ENCODE data around the gene GXYLT2. TPM values are rescaled to one million over a fixed set of nuclear protein-coding genes. Genes with fewer than 3 reads are reported as not detected.

GXYLT2 gene
- total and polyA plus RNA-seq, 3 donors from 2014 or later, result 9.7 to 27.8 (median 17.6) TPM

DNA sequence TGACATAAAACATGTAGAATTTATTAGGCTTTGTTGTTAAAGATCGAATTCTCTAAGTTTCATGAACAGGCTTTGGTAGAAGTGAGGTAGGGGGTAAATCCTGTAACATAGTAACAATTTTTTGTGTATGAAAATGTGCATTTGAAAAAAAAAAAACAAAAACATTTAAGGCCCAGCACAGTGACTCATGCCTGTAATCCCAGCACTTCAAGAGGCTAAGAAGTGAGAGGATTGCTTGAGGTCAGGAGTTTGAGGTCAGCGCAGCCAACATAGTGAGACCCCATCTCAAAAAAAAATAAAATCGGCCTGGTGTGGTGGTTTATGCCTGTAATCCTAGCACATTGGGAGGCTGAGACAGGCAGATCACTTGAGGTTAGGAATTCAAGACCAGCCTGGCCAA lies 81.9 kb downstream of the GXYLT2 start:
- H3K4me1 ChIP-seq, result no peaks in the 10 kb centered on the region
- DNase-seq, result no peak
- TF ChIP-seq CTCF (IDR thresholded peaks at IDR 0.05) (no peak), POLR2A (IDR thresholded peaks at IDR 0.05) (no peak)
- H3K4me3 ChIP-seq, result no peak overlapping the region
- 92 to 93% methylated on average over 3 of the region's 3 CpGs for WGBS, 2 donors
- intact Hi-C loops (cut with DNase I; ENCODE audit: low total_unique reads), result no loop called here
- no peak overlapping the region for H3K27ac ChIP-seq
- no peaks in the 10 kb centered on the region for H3K27me3 ChIP-seq
- H3K9me3 ChIP-seq, result no peaks in the 10 kb centered on the region
- no peaks in the 10 kb centered on the region for H3K36me3 ChIP-seq (ENCODE audit: low read depth, missing control alignments)

DNA sequence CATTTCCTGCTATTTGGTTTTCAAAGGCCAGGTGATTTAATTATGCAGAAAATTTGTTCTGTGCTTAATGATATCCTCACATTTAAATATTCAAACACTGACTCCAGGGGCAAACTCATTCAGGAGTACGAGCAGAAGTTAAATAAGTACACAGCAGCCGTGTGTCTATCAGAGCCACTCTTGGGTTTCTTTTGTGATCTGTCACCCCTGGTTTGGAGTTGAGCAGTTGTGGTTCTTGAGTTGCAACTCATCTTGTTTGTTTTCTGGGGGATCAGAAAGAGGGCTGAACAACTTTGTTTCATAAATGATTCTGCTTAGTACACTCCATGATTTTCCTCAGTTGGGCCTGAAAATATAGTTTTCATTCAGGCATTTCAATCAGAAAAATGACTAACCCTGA lies 83.1 kb downstream of the GXYLT2 start:
- no peaks in the 10 kb centered on the region for H3K4me1 ChIP-seq
- no peak overlapping the region for H3K27ac ChIP-seq
- no peaks in the 10 kb centered on the region for H3K36me3 ChIP-seq (ENCODE audit: low read depth, missing control alignments)
- TF ChIP-seq CTCF (IDR thresholded peaks at IDR 0.05), result no peak
- no peak for TF ChIP-seq POLR2A (IDR thresholded peaks at IDR 0.05)
- no peaks in the 10 kb centered on the region for H3K27me3 ChIP-seq
- WGBS, 2 donors, result 92 to 95% methylated on average over 2 of the region's 2 CpGs
- intact Hi-C loops (cut with DNase I; ENCODE audit: low total_unique reads), result no loop called here
- no peaks in the 10 kb centered on the region for H3K9me3 ChIP-seq
- H3K4me3 ChIP-seq, result no peak overlapping the region
- no peak for DNase-seq

DNA sequence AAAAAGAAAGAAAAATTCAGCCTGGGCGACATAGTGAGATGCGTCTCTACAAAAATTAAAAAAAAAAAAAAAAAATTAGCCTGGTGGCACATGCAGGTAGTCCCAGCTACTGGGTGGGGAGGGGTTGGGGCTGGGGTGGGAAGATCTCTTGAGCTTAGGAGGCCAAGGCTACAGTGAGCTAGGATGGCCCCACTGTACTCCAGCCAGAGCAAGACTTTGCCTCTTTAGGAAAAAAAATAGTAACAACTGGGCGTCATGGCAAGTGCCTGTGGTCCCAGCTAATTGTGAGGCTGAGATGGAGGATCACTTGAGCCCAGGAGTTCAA lies 84.8 kb downstream of the GXYLT2 start:
- H3K27me3 ChIP-seq, result no peaks in the 10 kb centered on the region
- intact Hi-C loops (cut with DNase I; ENCODE audit: low total_unique reads), result no loop called here
- 84 to 96% methylated on average over 3 of the region's 3 CpGs for WGBS, 2 donors
- no peaks in the 10 kb centered on the region for H3K4me1 ChIP-seq
- H3K27ac ChIP-seq, result no peak overlapping the region
- DNase-seq, result no peak
- TF ChIP-seq CTCF (IDR thresholded peaks at IDR 0.05) (no peak), POLR2A (IDR thresholded peaks at IDR 0.05) (no peak)
- no peak overlapping the region for H3K4me3 ChIP-seq
- H3K36me3 ChIP-seq (ENCODE audit: low read depth, missing control alignments), result no peaks in the 10 kb centered on the region
- no peaks in the 10 kb centered on the region for H3K9me3 ChIP-seq

GRCh38 chr3:72973031-72973723 lies 85.3 kb downstream of the GXYLT2 start:
- no peak overlapping the region for H3K4me3 ChIP-seq
- intact Hi-C loops (cut with DNase I; ENCODE audit: low total_unique reads), result no loop called here
- H3K27me3 ChIP-seq, result no peaks in the 10 kb centered on the region
- H3K27ac ChIP-seq, result no peak overlapping the region
- no peak for DNase-seq
- TF ChIP-seq CTCF (IDR thresholded peaks at IDR 0.05), result no peak
- TF ChIP-seq POLR2A (IDR thresholded peaks at IDR 0.05), result no peak
- H3K4me1 ChIP-seq, result no peaks in the 10 kb centered on the region
- no peaks in the 10 kb centered on the region for H3K9me3 ChIP-seq
- no peaks in the 10 kb centered on the region for H3K36me3 ChIP-seq (ENCODE audit: low read depth, missing control alignments)
- 51 to 56% methylated on average over 7 of the region's 7 CpGs for WGBS, 2 donors

- DNase-seq, result no peak
- H3K4me1 ChIP-seq, result no peaks in the 10 kb centered on the region
- no peaks in the 10 kb centered on the region for H3K27me3 ChIP-seq
- no peak overlapping the region for H3K4me3 ChIP-seq
- intact Hi-C loops (cut with DNase I; ENCODE audit: low total_unique reads), result no loop called here
- WGBS, 2 donors, result 91 to 93% methylated on average over 2 of the region's 2 CpGs
- no peaks in the 10 kb centered on the region for H3K36me3 ChIP-seq (ENCODE audit: low read depth, missing control alignments)
- no peaks in the 10 kb centered on the region for H3K9me3 ChIP-seq
- no peak overlapping the region for H3K27ac ChIP-seq
- TF ChIP-seq CTCF (IDR thresholded peaks at IDR 0.05) (no peak), POLR2A (IDR thresholded peaks at IDR 0.05) (no peak)
Observed at GRCh38 chr3:72973786-72974185, 85.9 kb downstream of the GXYLT2 start.
